T47D (cell line): ENCODE data around the gene MAP2.

Experiments used
- DNase-seq, 2 experiments: peaks; one replicate each; pipeline versions ENCODE4 v3.0.0 to v3.0.0-alpha.2; 2011 to 2012; ENCODE audit warnings: low read depth in 1 of 2, low spot score in 1 of 2
- JUND ChIP-seq: IDR thresholded peaks from 2 replicates; pipeline ENCODE4 v1.6.1; 2012; ENCODE audit warnings: low read depth
- in situ Hi-C: cut with HindIII; loops from 2 replicates; pipeline ENCODE4 v1.10.0; 2016; ENCODE audit warnings: low sequenced_read_pairs, low pct_unique_long_range_greater_than_20kb

MAP2 gene

GRCh38 chr2:209532321-209532720, 108.5 kb downstream of the MAP2 start:
- TF ChIP-seq JUND = no peak
- in situ Hi-C loops = no loop called here
- no peak for DNase-seq

- no peak for TF ChIP-seq JUND
- in situ Hi-C loops = no loop called here
- no peak for DNase-seq
Measured at GRCh38 chr2:209533391-209533790, 109.5 kb downstream of the MAP2 start.

- no peak for TF ChIP-seq JUND
- in situ Hi-C loops = no loop called here
- no peak for DNase-seq
Measured at GRCh38 chr2:209534228-209534627, 110.4 kb downstream of the MAP2 start.

GRCh38 chr2:209536363-209536762, 112.5 kb downstream of the MAP2 start:
- in situ Hi-C loops = no loop called here
- no peak for DNase-seq
- no peak for TF ChIP-seq JUND

GRCh38 chr2:209547726-209548125, 123.9 kb downstream of the MAP2 start:
- in situ Hi-C loops = no loop called here
- DNase-seq = no peak
- no peak for TF ChIP-seq JUND

GRCh38 chr2:209549589-209549988, 125.7 kb downstream of the MAP2 start:
- no peak for DNase-seq
- no peak for TF ChIP-seq JUND
- in situ Hi-C loops = no loop called here

- TF ChIP-seq JUND = no peak
- in situ Hi-C loops = no loop called here
- no peak for DNase-seq
Measured at GRCh38 chr2:209553913-209554312, 130.1 kb downstream of the MAP2 start.

- TF ChIP-seq JUND = no peak
- in situ Hi-C loops = no loop called here
- peak; percentile 10 to 71 for DNase-seq
Measured at GRCh38 chr2:209556354-209556961, 132.6 kb downstream of the MAP2 start.

- in situ Hi-C loops = no loop called here
- DNase-seq = no peak
- no peak for TF ChIP-seq JUND
Measured at GRCh38 chr2:209560911-209561310, 137.1 kb downstream of the MAP2 start.

GRCh38 chr2:209563453-209563852, 139.6 kb downstream of the MAP2 start:
- in situ Hi-C loops = no loop called here
- TF ChIP-seq JUND = no peak
- no peak for DNase-seq

- no peak for DNase-seq
- in situ Hi-C loops = no loop called here
- no peak for TF ChIP-seq JUND
Measured at GRCh38 chr2:209564816-209565215, 141.0 kb downstream of the MAP2 start.

GRCh38 chr2:209565896-209566582, 142.2 kb downstream of the MAP2 start:
- in situ Hi-C loops = no loop called here
- no peak for TF ChIP-seq JUND
- peak in 1 of 2 experiments; percentile 74 for DNase-seq

GRCh38 chr2:209570194-209570593, 146.3 kb downstream of the MAP2 start:
- DNase-seq = no peak

GRCh38 chr2:209574515-209574914, 150.7 kb downstream of the MAP2 start:
- DNase-seq = no peak
- TF ChIP-seq JUND = no peak
- in situ Hi-C loops = no loop called here

More at GRCh38 chr2:209570194-209570593, 146.3 kb downstream of the MAP2 start:
- in situ Hi-C loops = no loop called here
- no peak for TF ChIP-seq JUND
